Skeletal muscle cell (primary cell): Measurements from ENCODE around the gene DNASE2.

Experiments used
- DNase-seq: peaks from one replicate; pipeline ENCODE4 v3.0.0-alpha.2; 2010; ENCODE audit warnings: low read depth
- H3K4me3 ChIP-seq: 2 replicates; pipeline ENCODE4 v1.5.1; 2011; ENCODE audit warnings: low read depth, mild to moderate bottlenecking, control low read depth, low read length, moderate library complexity

Gene DNASE2

GRCh38 chr19:12838182-12838885 is 42.9 kb downstream of the DNASE2 start, which contains the start of gene MAST1:
Gene MAST1, plus strand, starts transcription at chr19:12838515. Its CDS starts 58 bp downstream, at chr19:12838573.
- H3K4me3 ChIP-seq = peak within 1 kb of the TSS; percentile 27
- no peak for DNase-seq

- H3K4me3 ChIP-seq = no peak overlapping the region
- DNase-seq = no peak
Observed at GRCh38 chr19:12837225-12837624, 44.0 kb downstream of the DNASE2 start.

GRCh38 chr19:12836529-12836863 is 44.8 kb downstream of the DNASE2 start:
- no peak for DNase-seq
- no peak overlapping the region for H3K4me3 ChIP-seq

GRCh38 chr19:12834976-12835757 is 46.1 kb downstream of the DNASE2 start:
- no peak for DNase-seq
- no peak overlapping the region for H3K4me3 ChIP-seq

- no peak for DNase-seq
- peak within 1 kb of the TSS; percentile 46 for H3K4me3 ChIP-seq
Observed at GRCh38 chr19:12834566-12834943, 46.7 kb downstream of the DNASE2 start, which contains the start of gene RTBDN. Gene RTBDN, minus strand, starts transcription at chr19:12834579. Its CDS starts 4,600 bp downstream, at chr19:12829979.

GRCh38 chr19:12833738-12834565 is 47.3 kb downstream of the DNASE2 start:
- DNase-seq = no peak

GRCh38 chr19:12833418-12833737 is 47.9 kb downstream of the DNASE2 start:
- no peak for DNase-seq
- H3K4me3 ChIP-seq = no peak overlapping the region

More at GRCh38 chr19:12833738-12834565, 47.3 kb downstream of the DNASE2 start:
- H3K4me3 ChIP-seq = peak overlapping the region; percentile 46

GRCh38 chr19:12828494-12828893 is 52.8 kb downstream of the DNASE2 start:
- DNase-seq = no peak
- H3K4me3 ChIP-seq = no peak overlapping the region

GRCh38 chr19:12825254-12826131 is 55.8 kb downstream of the DNASE2 start:
- DNase-seq = no peak
- no peak overlapping the region for H3K4me3 ChIP-seq
